KBM-7 (cell line): ENCODE measurements around the gene TAS1R1.
"Not testable (repeated sequence)": the region's sequence is repeated elsewhere in the genome, so short reads cannot be mapped to it uniquely, and the experiment has no call there.

ENCODE experiments used
- DNase-seq: peaks from one replicate; pipeline ENCODE4 v3.0.0-alpha.2; 2015
- in situ Hi-C: fragments of 300-500 bp; cut with MboI; formaldehyde crosslinking; loops from 2 replicates; pipeline ENCODE4 v1.14.3; 2020; ENCODE audit warnings: low sequenced_read_pairs, low pct_unique_long_range_greater_than_20kb, mixed read lengths

Gene TAS1R1

DNA sequence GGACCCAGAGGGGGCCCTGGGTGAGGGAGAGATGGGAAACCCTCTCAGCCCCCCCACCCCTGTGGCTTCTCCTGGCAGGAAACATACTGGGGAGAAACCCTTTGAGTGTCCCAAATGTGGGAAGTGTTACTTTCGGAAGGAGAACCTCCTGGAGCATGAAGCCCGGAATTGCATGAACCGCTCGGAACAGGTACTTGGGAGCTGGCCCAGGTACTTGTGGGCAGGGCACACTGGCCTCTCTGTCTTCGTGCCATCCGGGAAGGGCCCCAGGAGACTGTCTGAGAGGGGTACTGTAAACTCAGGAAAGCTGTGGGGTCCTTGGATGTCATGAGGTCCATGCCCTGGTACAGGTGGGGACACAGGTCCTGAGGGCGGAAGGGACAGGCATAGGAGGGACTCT, 30.7 kb downstream of the TAS1R1 start:
- in situ Hi-C loops: no loop called here
- no peak for DNase-seq

DNA sequence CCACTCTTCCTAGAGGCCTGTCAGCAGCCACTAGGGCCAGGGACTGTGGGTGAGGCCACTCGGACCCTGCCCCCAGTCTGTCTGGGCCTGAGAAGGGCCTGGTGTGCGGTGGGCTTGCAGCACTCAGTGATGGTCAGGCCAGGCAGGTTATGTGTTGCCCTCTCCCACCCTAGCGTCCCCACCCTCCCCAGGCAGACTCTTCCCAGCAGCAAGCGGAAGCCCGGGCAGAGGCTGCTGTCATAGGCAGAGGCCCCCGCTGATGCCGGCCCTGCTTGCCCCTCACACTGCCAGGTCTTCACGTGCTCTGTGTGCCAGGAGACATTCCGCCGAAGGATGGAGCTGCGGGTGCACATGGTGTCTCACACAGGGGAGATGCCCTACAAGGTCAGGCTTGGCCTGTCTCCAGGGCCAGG, 31.3 kb downstream of the TAS1R1 start:
- no peak for DNase-seq
- in situ Hi-C loops: no loop called here

DNA sequence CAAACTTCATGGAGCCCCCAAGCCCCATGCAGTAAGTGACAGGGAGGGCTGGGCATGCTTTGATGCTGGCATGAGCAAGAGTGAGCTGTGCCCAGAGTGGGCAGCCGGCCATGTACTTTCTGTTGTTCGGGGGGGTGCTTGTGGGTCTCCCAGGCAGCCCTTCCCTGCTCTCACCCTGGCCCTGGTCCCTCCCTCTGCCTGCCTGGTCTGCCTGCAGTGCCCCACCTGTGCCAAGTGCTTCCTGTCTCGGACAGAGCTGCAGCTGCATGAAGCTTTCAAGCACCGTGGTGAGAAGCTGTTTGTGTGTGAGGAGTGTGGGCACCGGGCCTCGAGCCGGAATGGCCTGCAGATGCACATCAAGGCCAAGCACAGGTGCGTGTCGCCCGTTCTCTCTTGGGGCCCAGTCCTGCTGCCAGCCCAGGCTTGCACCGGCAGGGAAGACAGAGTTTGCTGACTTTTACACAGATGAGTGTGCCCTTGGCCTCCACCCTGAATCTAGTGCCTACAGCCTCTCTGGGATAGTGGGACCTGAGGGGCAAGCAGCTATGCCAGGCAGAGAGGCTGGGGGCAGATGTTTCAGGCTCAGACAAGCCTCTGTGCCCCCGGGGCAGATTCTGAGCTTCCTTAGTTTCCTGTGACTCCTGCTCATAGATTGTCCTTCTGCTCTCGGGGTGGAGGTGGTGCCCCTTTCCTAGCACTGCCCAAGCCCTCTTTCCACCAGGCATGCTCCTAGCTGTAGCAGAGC, 32.3 kb downstream of the TAS1R1 start:
- in situ Hi-C loops: no loop called here

DNA sequence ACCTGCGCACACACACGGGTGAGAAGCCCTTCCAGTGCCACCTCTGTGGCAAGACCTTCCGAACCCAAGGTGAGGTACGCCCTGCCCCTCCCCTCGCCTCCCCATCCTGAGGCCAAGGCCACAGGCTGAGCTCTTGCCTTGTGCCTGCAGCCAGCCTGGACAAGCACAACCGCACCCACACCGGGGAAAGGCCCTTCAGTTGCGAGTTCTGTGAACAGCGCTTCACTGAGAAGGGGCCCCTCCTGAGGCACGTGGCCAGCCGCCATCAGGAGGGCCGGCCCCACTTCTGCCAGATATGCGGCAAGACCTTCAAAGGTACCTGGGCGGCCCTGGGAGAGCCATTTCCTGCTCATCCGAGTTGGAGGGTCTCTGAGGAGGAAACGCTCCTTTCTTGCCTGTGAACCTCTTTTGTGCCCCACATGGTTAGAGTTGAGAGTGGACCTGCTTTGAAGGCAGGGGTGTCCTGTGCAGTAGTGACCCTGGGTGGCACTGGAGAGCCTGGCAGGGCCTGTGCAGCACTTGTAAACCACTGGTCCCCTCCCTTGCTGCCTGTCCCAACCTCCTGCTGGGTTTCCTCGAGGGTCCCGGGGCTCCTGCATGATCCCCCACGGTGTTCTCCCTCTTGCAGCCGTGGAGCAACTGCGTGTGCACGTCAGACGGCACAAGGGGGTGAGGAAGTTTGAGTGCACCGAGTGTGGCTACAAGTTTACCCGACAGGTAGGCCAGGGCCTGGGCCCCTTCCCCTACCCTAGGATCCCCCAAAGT, 33.2 kb downstream of the TAS1R1 start:
- DNase-seq: no peak
- in situ Hi-C loops: no loop called here

More for the DNA sequence above, 32.3 kb downstream of the TAS1R1 start:
- no peak for DNase-seq

DNA sequence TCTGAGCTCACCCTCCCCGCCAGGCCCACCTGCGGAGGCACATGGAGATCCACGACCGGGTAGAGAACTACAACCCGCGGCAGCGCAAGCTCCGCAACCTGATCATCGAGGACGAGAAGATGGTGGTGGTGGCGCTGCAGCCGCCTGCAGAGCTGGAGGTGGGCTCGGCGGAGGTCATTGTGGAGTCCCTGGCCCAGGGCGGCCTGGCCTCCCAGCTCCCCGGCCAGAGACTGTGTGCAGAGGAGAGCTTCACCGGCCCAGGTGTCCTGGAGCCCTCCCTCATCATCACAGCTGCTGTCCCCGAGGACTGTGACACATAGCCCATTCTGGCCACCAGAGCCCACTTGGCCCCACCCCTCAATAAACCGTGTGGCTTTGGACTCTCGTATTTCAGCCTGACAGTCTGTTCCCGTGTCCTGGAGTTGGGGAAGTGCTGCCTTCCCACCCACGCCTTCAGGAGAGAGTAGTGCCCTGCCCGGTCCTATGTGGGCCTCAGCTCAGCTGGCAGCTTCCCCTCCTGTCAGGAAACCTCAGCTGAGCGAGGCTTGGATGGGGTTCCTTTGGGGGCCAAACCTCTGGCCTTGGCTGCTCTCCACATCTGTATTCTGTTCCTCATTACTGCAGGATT, 33.9 kb downstream of the TAS1R1 start:
- peak; percentile 41 for DNase-seq
- in situ Hi-C loops: no loop called here

DNA sequence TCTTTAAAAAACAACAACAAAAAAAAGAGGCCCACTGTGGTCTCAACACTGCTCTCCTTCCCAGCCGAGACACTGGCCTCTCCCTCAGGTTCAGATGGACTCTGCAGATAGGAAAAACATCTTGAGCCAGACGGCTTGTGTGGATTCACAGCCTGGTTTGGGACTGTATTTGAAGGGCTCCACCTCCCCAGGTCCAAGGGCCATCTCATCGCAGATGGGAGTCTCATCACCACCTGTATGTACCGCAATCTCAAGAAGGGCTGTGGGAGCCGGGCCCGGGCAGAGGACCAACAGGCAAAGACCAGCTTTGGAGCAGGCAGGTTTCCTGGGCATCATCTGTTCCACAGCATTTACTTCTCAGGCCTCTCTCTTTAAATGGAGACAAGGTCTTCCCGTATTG, 34.9 kb downstream of the TAS1R1 start:
- DNase-seq: no peak

DNA sequence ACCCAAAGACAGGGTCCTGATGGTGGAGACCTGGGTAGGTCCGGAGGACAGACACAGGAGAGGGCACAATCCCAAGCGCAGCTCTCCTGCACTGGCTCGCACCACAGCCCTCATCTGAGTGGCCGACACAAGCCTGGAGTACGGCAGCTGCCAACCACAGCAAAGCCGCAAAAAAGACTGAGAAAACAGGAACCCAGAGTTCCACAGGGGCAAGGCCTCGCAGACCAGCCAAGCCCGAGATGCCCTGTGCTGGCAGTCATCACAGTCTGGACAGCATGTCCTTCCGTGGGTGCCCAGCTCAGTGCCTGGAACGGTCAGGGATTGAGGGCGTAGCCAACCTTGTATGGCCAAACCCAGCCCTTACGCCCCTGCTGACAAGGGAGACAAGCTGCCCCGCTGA, 36.1 kb downstream of the TAS1R1 start:
- in situ Hi-C loops: no loop called here

More for the DNA sequence above, 34.9 kb downstream of the TAS1R1 start:
- in situ Hi-C loops: no loop called here

DNA sequence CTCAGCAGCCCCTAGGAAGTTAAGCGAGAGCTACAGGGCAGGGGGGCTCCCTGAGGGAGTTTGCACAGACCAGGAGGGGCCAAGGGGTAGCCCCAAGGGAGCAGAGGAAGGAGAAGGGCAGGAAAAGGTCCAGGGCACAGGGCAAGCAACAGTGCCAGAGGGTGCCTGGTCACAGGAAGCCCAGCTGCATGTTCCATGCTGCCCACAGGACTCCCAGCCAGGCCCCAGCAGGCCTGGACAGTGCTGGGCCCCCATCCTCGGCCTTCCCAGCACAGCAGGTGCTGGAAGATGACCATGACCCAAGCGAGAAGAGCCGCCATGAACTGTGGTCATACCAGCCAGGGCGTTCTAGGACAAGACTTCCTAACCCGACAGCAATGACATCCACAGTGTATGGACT, 36.5 kb downstream of the TAS1R1 start:
- DNase-seq: no peak
- in situ Hi-C loops: no loop called here

More for the DNA sequence above, 36.1 kb downstream of the TAS1R1 start:
- DNase-seq: peak; percentile 45

DNA sequence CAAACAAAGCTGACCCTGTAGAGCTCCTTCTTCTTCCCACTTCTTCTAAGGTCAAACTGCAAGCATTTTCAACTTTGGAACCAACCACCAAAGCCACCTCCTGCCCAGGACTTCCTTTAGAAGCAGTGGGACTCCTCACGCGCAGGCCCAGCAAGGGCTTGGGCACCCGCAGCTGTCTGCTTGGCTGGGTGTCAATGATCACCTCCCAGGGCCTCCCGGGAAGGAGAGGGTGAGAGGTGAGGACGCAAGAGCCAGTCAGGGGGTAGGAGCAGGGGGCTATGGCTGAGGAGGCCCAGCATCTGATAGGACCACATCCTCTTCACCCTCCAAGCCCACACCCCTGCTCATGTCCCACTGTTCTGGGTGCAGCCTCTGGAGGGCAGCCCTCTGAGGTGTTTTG, 37.3 kb downstream of the TAS1R1 start:
- in situ Hi-C loops: no loop called here
- DNase-seq: no peak

DNA sequence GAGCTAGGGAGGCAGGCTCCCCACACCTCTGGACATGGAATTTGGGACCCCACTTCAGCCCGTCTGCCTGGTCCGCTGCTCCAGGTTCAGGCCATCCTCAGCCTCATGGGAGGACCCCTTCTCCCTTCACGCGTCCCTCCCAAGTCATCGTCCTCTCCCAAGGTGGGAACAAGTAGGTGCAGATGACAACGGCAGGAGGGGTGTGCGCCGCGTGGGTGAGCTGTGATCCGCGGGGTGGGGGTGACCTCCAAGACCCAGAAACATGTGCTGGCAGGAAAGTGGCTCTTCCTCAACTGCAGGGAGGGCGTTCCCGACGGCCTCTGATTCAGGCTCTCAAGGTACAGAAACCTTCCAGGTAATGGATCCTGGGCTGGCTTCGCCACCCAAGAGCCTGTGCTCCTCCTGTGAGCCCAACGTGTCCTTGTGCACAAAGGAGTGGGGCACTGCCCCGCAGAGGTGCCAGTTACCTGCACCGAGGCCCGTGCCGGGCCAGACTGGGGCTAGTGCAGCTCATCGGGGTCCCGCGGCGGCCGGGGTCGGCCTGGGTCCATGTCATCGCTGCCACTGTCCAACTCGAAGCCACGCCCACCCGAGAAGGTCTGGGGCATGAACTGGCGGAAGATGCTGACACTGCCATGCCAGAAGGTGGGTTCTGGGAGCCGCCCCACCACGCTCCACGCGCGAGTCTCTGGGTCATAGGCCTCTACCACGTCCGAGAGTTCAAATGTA, 37.9 kb downstream of the TAS1R1 start:
- DNase-seq: no peak
- in situ Hi-C loops: no loop called here

DNA sequence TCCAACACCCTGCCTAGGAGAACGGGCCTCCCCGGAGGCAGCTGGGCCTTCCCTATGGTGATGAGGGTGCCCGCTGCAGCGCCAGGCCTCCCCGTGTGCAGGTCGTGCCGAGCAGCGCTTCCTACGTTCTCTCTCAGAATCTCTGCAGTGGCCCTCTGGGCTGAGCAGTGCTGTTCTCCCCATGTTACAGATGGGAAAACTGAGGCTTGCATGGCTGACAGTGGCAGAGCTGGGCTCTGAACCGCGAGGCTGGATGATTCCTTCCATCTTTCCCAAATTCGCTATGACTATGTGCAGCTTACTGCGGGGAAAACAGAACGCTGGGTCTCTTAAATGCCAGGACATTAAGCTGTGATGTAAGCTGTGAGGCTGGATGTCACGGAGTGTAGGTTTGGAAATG, 38.7 kb downstream of the TAS1R1 start:
- in situ Hi-C loops: no loop called here
- DNase-seq: no peak

DNA sequence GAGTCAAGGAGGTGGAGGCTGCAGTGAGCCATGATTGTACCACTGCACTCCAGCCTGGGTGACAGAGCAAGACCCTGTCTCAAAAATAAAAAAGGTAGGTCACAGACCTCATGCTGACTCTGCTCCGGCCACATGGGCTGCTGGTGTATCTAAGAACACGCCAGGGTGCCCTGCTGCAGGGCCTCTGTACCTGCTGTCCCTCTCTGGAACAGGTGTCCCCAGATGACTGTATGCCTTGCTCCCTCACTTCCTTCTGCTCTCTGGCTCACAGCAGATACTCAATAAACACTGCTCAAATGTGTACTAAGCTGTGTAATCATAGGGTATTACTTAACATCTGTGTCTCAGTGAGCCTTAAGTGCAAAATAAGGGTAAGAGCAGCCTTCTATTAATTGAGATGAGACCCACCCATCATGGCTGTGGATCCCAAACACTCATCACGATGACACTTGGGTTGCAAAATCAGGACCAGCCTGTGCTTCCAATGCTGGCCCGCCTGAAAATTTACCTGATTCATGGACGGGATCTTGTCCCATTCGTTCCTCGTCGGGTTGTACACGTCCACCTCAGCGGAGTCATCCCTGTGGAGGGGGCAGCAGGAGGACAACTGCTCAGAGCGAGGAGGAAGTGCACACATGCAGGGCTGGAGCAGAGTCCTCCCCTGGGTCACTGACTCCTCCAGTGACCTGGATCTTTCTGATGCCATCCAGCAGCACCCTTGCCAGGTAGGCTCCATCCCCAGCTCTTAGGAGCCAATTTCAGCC, 40.1 kb downstream of the TAS1R1 start:
- DNase-seq: no peak
- in situ Hi-C loops: no loop called here

DNA sequence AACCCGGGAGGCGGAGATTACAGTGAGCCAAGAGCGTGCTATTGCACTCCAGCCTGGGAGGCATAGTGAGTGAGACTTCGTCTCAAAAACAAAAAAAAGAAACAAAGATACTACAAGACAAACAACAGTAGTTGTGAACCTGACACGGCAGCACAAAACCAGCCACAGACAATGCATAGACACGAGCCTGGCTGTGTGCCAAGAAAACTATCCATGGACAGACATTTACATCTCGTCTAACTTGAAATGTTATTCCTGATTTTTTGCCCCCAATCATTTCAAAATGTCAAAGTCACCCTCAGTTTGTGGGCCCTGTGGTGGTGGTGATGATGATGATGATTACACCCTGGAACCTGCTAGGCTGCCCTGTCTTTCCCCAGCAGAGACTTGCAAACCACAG, 41.2 kb downstream of the TAS1R1 start:
- in situ Hi-C loops: no loop called here
- DNase-seq: no peak

DNA sequence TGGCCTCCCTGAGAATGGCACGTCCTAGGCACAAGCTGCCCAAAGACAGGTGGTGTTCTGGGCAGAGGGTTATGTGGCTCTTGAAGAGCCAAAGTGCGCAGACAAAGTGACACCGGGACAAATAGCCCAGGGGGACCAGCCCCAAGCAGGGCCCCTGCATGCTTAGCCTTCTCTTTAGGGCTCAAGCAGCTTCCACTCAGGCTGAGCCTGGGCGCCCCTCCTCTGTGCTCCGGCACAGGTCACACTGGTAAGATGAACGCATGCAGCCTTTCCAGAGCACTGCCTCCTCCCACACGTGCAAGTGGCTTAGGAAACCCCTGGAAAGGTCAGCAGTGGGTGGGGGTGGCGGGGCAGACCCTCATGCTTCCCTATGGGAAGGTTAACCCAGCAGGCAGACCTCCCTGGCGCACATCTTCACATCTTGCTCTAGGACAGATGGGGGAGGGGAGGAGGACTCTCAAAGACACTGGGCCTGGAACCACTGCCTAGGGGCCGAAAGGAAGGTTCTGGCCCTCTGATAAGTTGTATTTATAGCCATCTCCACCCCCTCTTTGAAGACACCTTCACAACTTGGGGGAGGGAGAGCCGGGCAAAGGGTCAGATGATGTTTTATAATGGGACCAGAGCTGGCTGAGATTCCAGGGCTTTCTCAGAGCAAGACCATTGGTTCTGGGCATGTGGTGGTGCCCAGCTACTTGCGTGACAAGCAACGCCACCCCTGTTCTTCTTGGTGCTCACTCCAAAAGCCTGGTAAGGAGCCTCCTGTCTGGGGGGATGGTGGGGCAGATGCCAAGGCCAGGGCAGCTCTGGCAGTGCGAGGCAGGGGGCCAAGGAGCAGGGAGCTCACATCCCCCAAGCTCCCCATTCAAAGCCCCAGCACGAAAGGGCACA, 42.0 kb downstream of the TAS1R1 start:
- in situ Hi-C loops: no loop called here
- no peak for DNase-seq

DNA sequence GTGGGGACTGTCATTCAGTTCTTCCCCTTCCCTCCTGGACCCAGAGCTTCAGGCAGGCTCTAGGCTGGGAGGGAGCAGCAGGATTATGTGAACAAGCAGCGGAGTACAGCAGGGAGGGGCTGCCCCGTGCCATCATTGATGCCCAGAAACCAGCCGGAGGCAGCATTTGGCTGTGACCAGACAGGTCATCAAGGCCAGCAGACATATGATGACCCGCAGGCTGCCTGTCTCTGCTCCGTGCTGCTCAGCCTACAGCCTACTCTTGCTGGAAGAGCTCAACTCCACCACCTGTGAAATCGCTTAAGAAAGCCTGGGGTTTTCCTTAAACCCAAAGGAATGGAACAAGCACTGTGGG, 42.6 kb downstream of the TAS1R1 start:
- in situ Hi-C loops: no loop called here
- DNase-seq: no peak

DNA sequence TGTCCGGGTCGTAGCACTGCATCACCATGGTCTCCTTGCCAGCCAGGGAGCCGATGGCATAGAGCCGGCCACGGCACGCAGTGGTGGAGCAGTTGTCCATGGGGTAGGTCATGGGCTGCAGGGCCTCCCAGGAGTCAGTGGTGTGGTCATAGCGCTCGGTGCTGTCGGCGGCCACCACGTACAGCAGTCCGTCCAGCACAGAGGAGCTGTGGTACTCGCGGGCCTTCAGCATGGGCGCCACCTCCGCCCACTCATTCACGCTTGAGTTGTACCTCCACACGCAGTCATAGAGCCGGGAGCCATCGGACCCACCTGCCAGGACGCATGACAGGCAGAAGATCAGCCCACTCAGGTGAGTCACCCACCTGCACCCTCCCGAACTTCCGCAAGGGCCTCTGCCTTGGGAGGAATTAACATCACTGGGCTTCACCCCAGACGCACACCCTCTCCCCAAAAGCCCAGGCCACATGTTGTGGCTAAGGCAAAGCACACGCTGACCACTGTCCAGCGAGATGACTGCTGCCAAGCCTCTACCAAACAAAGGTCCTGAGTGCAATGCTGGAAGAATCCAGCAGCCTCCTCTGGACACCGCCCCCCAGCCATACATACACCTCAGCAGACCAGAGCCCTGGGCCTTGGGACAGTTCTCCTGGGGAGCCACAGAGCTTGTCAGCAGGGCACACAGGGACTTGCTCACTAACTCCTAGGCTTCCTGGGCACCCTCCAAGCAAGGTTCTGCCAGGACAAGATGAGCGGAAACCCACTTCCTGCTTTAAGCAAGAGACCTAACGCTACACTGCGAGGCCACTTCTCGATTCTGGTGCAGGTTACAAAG, 44.3 kb downstream of the TAS1R1 start:
- in situ Hi-C loops: no loop called here
- peak; percentile 59 for DNase-seq

DNA sequence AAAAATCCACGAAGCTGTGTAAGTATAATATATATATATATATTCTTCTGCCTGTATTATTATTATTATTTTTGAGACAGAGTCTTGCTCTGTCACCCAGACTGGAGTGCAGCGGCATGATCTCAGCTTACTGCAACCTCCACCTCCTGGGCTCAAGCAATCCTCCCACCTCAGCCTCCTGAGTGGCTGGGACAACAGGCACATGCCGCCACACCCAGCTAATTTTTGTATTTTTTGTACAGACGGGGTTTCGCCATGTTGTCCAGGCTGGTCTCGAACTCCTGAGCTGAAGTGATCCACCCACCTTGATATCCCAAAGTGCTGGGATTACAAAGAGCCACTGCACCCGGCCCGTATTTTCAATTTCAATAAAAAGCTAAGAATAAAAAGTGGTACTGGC, 44.9 kb downstream of the TAS1R1 start:
- in situ Hi-C loops, DNase-seq: not testable (repeated sequence)
